CD4-positive, alpha-beta T cell (primary cell): Measurements from ENCODE around the gene PTGS1. TPM values are rescaled to one million over a fixed set of nuclear protein-coding genes. Genes with fewer than 3 reads are reported as not detected.
A peak's percentile ranks its signal among the peaks of the same experiment; 100 is the strongest.

Experiments used
- ATAC-seq: fragments of 200-7000 bp; cut with Tn5 transposase; one replicate; pipeline ENCODE4 v1.10.0; 2022; ENCODE audit warnings: mild to moderate bottlenecking; ENCODE audit not compliant: poor library complexity
- CTCF ChIA-PET: fragments of 350-600 bp; sonication (Branson Sonifier 250); formaldehyde crosslinking; loops from one replicate; lab custom pipeline; 2021; ENCODE audit warnings: antibody characterized with exemption, inconsistent platforms; lab: Charles Lee
- POLR2A ChIA-PET: fragments of 350-600 bp; sonication (Branson Sonifier 250); formaldehyde crosslinking; loops from one replicate; lab custom pipeline; 2021; ENCODE audit warnings: antibody characterized with exemption, inconsistent platforms; lab: Charles Lee
- DNase-seq, 14 experiments: peaks; one replicate each; pipeline ENCODE4 v3.0.0-alpha.2; 2013 to 2020; ENCODE audit warnings: mixed read lengths in 2 of 14
- H3K27ac ChIP-seq, 2 donors: one replicate each; pipeline versions ENCODE4 v1.5.1 to v1.7.0; 2013; ENCODE audit warnings: low read length in 2 of 2, low read depth in 1 of 2, mild to moderate bottlenecking in 1 of 2
- H3K27me3 ChIP-seq, 2 experiments: 1 replicate in 1 of 2; 2 replicates in 1 of 2; pipeline versions ENCODE4 v1.6.1 to v1.7.0; 2013; ENCODE audit warnings: low read length in 2 of 2, control low read depth in 1 of 2, mild to moderate bottlenecking in 1 of 2, moderate library complexity in 1 of 2; ENCODE audit not compliant: insufficient read depth in 2 of 2, control insufficient read depth in 1 of 2
- H3K36me3 ChIP-seq: one replicate; pipeline ENCODE4 v1.6.1; 2013; ENCODE audit warnings: low read length, control low read depth; ENCODE audit not compliant: insufficient read depth
- H3K4me1 ChIP-seq: one replicate; pipeline ENCODE4 v1.6.1; 2013; ENCODE audit warnings: low read length, control low read depth; ENCODE audit not compliant: insufficient read depth
- H3K4me3 ChIP-seq: one replicate; pipeline ENCODE4 v1.5.1; 2013; ENCODE audit warnings: mild to moderate bottlenecking, low read length, moderate library complexity
- H3K9me3 ChIP-seq, 2 experiments: 1 replicate in 1 of 2; 2 replicates in 1 of 2; pipeline versions ENCODE4 v1.6.1 to v1.7.0; 2013; ENCODE audit warnings: low read length in 2 of 2, mild to moderate bottlenecking in 2 of 2, control low read depth in 1 of 2, moderate library complexity in 1 of 2; ENCODE audit not compliant: control insufficient read depth in 1 of 2, insufficient read depth in 1 of 2
- H3K27ac Mint-ChIP-seq: one replicate; pipeline ENCODE4 v1.8.0; 2020; ENCODE audit warnings: mixed read lengths
- H3K27me3 Mint-ChIP-seq: one replicate; pipeline ENCODE4 v1.8.0; 2021; ENCODE audit warnings: mixed read lengths
- H3K36me3 Mint-ChIP-seq: one replicate; pipeline ENCODE4 v1.8.0; 2021; ENCODE audit warnings: low read depth, mixed read lengths
- H3K4me1 Mint-ChIP-seq: one replicate; pipeline ENCODE4 v1.8.0; 2021; ENCODE audit warnings: low read depth, mixed read lengths
- H3K4me3 Mint-ChIP-seq: one replicate; pipeline ENCODE4 v1.8.0; 2020; ENCODE audit warnings: mild to moderate bottlenecking, mixed read lengths
- H3K9me3 Mint-ChIP-seq: one replicate; pipeline ENCODE4 v1.8.0; 2020; ENCODE audit warnings: mixed read lengths
- CTCF ChIP-seq: fragments of 200-600 bp; IDR thresholded peaks from one replicate; pipeline ENCODE4 v1.8.0; 2022; ENCODE audit warnings: antibody characterized with exemption, mild to moderate bottlenecking
- intact Hi-C, 2 experiments: fragments of 100-400 bp; cut with DNase I in 1 of 2; cut with micrococcal nuclease in 1 of 2; formaldehyde crosslinking; loops; one replicate each; pipeline versions ENCODE4 v1.15.1 to v1.9.0; 2023 to 2025; cut with DNase I, micrococcal nuclease
- total RNA-seq, 174 experiments: library from RNA in 2 of 174; stranded (reverse) in 2 of 174; gene quantifications; one replicate each; pipeline ENCODE4 v1.2.3 and lab custom pipeline; 2021 to 2026

The PTGS1 gene
- total RNA-seq, 2 experiments from 2014 or later: 0.14 to 0.27 TPM

GRCh38 chr9:122350577-122351355 is 20.1 kb upstream of the PTGS1 start:
- H3K27me3 ChIP-seq: peaks cover 15% of the 10 kb centered on the region in 2 experiments
- H3K4me1 ChIP-seq: peaks cover 6% of the 10 kb centered on the region
- Mint-ChIP-seq H3K36me3 (no peaks in the 10 kb centered on the region), H3K27me3 (peaks cover 54% of the 10 kb centered on the region), H3K27ac (no peak overlapping the region), H3K4me3 (no peak overlapping the region), H3K4me1 (peaks cover 12% of the 10 kb centered on the region), H3K9me3 (peaks cover 2% of the 10 kb centered on the region)
- no peak overlapping the region for H3K4me3 ChIP-seq
- ATAC-seq (peak; percentile 79), DNase-seq (peak; percentile 48 to 82 (median 70))
- no peak overlapping the region for H3K27ac ChIP-seq
- ChIA-PET CTCF (interaction anchor here (0.6 to 3.7 kb wide), 8 partner anchors 9 to 256 kb away, joined by 3 to 31 read pairs (median 4); no protein-coding TSS in a partner anchor), POLR2A (interaction anchor here (1.0 to 1.5 kb wide), 3 partner anchors 224 to 251 kb away, joined by 3 to 5 read pairs (median 5); no protein-coding TSS in a partner anchor)
- no peaks in the 10 kb centered on the region for H3K36me3 ChIP-seq
- TF ChIP-seq CTCF: peak; percentile 92
- H3K9me3 ChIP-seq: peaks cover 0 to 15% of the 10 kb centered on the region in 2 experiments
- intact Hi-C loops: loop anchor here (1.0 to 2.0 kb wide), 4 partner anchors 225 to 462 kb away; no protein-coding TSS in a partner anchor

DNA sequence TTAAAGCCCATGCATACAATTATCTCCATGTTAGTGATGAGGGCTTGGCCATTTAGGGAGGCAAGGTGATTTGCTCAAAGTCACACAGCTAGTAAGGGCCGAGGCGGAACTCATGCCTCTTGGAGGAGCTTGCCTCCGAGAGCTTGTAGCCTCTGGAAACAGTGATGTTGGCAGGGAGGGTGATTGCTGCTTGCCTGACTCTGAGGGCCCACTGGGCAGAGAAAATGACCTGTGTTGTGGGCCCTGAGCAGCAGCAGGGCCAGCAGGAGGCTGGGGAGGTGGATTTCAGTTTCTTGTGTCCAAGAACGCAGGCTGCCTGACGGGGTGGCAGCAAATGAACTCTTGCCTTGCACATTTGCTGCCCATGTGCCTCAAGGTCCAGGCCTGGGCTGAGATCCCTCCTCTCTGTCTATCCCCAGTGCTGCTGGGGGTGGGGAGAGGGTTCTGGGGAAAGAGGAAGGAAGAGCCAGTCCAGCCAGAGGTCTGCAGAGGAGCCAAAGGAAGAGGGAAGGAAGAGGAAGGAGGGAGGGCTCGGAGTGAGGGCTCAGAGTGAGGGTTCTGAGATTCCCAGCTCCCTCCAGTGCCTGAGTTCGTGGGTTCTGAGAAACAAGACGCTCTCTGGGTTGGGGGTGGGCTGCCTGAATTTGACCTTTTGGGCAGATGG is 16.2 kb upstream of the PTGS1 start:
- POLR2A ChIA-PET: no interaction called here
- peaks cover 12% of the 10 kb centered on the region for H3K9me3 Mint-ChIP-seq
- DNase-seq (no peak), ATAC-seq (no peak)
- H3K36me3 Mint-ChIP-seq: no peaks in the 10 kb centered on the region
- TF ChIP-seq CTCF: no peak
- CTCF ChIA-PET: no interaction called here
- Histone ChIP-seq H3K27ac (no peak overlapping the region), H3K4me1 (no peaks in the 10 kb centered on the region), H3K4me3 (no peak overlapping the region), H3K27me3 (peaks cover 0 to 7% of the 10 kb centered on the region in 2 experiments), H3K9me3 (peaks cover 0 to 11% of the 10 kb centered on the region in 2 experiments), H3K36me3 (no peaks in the 10 kb centered on the region)
- H3K4me3 Mint-ChIP-seq: no peak overlapping the region
- intact Hi-C loops: no loop called here
- peaks cover 33% of the 10 kb centered on the region for H3K27me3 Mint-ChIP-seq
- H3K4me1 Mint-ChIP-seq: no peaks in the 10 kb centered on the region
- no peak overlapping the region for H3K27ac Mint-ChIP-seq

DNA sequence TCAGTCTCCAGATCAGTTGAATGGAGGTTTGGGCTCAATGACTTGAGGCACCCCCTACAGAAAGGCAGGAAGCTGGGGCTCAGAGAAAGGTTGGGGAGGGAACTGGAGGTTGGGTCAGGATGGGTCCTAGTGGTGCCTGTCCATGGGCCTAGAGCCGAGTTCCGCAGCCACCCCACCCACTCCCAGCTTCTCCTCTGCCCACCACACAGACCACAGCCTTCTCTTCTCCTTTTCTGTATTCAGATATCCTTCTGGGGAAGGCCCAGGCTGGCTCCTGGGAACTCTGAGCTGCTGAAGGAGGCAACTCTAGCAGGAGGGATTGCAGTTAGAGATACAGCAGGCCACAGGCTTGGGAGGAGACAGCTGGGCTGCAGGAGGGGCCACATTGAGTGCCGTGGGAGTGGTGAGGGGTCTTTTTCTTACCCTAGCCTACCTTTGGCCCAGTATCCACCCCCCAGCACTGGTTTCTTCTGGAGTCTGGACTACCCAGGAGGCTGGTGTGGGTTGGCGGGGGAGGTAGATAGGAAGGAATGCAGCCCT is 15.4 kb upstream of the PTGS1 start:
- no peak for TF ChIP-seq CTCF
- Mint-ChIP-seq H3K27me3 (peaks cover 25% of the 10 kb centered on the region), H3K4me3 (no peak overlapping the region), H3K9me3 (peaks cover 12% of the 10 kb centered on the region), H3K36me3 (no peaks in the 10 kb centered on the region), H3K27ac (no peak overlapping the region), H3K4me1 (no peaks in the 10 kb centered on the region)
- no peaks in the 10 kb centered on the region for H3K36me3 ChIP-seq
- intact Hi-C loops: no loop called here
- ChIA-PET CTCF (no interaction called here), POLR2A (no interaction called here)
- no peaks in the 10 kb centered on the region for H3K4me1 ChIP-seq
- peaks cover 0 to 11% of the 10 kb centered on the region in 2 experiments for H3K9me3 ChIP-seq
- ATAC-seq (no peak), DNase-seq (no peak)
- no peaks in the 10 kb centered on the region for H3K27me3 ChIP-seq
- no peak overlapping the region for H3K4me3 ChIP-seq
- no peak overlapping the region for H3K27ac ChIP-seq
